NCI-H524 treated with DMSO at 0.1 percent for 48 hours (cell line): Measurements from ENCODE around the gene CAMKMT.
"Not testable (repeated sequence)": the region's sequence is repeated elsewhere in the genome, so short reads cannot be mapped to it uniquely, and the experiment has no call there.

Experiments used
- DNase-seq: peaks from one replicate; lab custom pipeline; 2025; lab: John Stamatoyannopoulos, UW

Gene CAMKMT

DNA sequence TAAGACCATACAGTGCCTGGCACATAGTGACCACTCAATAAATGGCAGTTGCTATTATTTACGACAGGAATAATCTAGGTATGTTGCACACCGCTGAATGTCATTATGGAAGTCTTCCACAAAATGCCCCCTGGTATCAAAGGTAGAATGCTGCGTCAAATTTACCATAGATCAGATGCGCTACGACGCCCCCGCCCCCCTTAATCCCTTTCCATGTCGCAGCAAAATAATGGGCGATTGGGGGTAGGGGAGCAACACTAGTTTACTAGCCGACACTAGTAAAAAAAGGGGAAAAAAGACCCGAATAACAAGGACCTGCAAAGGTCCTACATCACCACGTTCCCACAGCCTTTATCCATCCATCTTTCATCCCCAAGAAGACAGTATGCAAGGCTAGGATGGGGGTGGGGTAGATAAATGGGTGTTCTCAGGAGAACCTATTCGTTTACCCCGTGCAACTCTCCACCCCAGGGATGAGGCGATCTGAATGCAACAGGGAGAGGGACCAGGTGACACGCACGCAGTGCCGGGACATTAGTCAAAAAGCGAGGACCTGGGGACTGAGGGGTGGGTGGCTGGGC, 908 bp upstream of the CAMKMT start:
- DNase-seq = no peak

DNA sequence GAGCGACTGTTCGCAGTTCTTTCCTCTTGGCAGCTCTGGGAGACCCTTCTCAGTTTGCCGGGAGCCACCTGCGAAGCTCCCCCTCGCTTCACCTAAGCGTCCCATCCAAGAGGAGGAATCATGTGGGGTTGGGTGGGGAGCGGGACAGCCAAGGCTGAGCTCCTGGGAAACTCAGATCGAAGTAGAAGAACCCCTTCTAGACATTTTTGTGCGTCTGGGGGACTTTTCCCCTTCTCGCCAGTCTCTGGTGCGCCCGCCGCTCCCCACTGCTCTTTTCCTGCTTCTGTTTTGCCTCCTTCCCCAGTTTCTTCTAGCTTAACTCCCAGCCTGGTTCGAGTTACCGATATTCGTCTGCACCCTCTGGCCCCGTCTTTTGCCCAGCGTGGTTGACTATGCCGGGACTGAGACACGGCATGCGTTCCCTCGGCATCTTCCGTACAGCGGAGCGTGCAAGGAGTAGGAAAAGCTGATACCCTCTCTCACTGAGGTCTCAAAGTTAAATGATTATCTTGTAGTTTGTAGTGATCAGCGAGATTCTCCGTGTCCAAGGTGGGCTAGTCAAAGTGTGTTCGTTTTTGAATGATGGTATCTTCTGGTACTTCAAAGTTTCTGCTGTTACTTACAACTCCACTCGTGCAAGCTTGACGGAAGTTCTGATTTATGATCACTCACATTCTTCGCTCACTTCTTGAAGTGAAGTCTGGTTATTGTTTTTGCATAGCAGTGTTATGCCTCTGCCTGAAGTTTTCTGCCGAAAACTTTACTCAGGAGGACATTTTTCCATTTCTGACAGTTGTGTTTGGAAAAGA, 664 bp downstream of the CAMKMT start:
- no peak for DNase-seq

DNA sequence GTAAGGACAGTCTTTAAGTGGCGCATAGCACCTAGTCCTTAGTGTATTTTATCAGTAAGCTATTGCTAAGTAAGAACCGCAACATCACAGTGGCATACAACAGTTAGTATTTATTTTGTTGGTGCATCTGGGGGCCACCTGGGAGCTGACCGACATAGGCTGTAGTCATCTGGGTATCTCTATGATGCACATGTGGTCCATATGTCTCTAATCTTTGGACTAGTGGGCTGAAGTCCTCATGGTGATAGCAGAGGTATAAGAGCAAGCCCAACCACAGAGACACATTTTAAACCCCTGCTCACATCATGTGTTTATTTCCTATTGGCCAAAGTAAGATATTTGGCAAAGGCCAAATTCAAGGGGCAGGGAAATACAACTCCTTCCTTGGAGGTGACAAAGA, 2.9 kb downstream of the CAMKMT start:
- DNase-seq = no peak

DNA sequence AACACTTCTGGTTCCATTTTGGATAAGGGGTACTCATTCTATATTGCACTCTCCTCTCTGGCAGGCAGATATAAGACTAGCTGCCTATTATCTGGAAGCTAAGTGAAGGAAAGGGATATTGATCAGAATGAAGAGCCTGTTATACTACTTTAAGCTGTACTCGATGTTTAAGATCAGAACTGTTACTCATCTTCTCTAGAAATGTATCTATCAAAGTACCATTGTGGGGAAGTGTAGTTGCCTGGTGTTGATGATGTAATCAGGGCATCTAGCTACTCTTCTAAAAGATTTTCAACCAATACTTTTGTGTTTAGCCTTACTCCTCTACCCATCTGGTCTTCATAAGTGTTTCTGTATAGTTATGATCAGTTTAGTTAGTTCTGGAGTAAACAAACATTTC, 5.8 kb downstream of the CAMKMT start:
- no peak for DNase-seq

- DNase-seq = no peak
Measured at GRCh38 chr2:44369392-44369791, 7.6 kb downstream of the CAMKMT start.

GRCh38 chr2:44371445-44371844, 9.7 kb downstream of the CAMKMT start:
- no peak for DNase-seq

GRCh38 chr2:44372246-44372645, 10.5 kb downstream of the CAMKMT start:
- no peak for DNase-seq

GRCh38 chr2:44377486-44377885, 15.7 kb downstream of the CAMKMT start:
- no peak for DNase-seq

DNA sequence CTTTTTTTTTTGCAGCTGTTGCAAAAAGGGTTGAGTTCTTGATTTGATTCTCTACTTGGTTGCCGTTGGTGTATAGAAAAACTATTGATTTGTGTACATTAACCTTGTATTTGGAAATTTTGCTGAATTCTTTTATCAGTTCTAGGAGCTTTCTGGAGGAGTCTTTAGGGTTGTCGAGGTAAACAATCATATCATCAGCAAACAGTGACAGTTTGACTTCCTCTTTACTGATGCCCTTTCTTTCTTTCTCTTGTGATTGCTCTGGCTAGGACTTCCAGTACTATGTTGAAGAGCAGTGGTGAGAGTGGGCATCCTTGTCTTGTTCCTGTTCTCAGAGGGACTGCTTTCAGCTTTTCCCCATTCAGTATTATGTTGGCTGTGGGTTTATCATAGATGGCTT, 23.5 kb downstream of the CAMKMT start:
- DNase-seq = not testable (repeated sequence)

- no peak for DNase-seq
Measured at GRCh38 chr2:44388877-44389276, 27.1 kb downstream of the CAMKMT start.

- no peak for DNase-seq
Measured at GRCh38 chr2:44389895-44390294, 28.1 kb downstream of the CAMKMT start.

DNA sequence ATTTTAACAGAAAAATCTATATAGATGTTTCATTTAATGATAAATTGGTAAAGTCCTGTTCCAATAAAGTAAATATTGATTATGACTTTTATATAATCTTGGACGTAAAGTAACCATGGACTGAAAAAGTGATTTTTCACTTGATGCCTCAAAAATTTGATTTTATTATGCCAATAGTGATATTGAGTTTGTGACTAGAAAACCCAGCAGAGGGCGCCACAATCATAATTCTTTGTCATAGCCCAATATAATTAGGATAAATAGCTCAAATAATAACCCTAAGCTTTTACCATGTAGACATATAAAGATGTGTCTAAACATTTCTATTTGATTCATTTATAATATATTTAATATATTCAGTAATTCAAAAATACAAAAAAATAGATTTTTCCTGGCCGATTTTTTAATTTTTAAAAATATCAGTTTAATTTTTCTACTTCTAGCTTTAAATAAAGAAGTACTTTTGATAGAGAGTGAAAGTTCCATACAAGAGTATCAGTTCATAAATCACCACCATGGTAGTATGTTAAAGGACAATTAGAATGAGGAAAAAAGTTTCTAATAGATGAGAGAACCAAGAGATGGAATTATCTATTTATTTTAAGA, 30.7 kb downstream of the CAMKMT start:
- no peak for DNase-seq

- no peak for DNase-seq
Measured at GRCh38 chr2:44397447-44398175, 35.9 kb downstream of the CAMKMT start.

GRCh38 chr2:44398243-44398897, 36.6 kb downstream of the CAMKMT start:
- DNase-seq = no peak

DNA sequence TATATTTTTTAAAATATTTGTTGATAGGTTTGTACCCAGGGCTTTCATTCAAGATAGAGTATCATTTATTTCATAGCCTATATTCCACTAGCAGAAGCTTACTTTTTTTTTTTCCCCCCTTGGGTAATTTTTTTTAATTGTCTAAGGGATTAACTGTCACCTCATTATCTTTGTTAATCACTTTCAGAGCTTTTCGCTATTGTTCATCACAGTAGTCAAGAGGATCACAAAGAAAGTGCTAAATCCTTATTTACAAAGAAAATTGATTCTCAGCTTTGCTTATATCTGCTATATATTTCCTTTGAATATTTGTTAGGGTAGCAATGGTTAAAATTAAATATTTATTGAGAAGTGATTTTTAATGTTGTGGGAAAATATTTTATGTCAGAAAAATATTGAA, 59.0 kb downstream of the CAMKMT start:
- no peak for DNase-seq

- no peak for DNase-seq
Measured at GRCh38 chr2:44424211-44424610, 62.5 kb downstream of the CAMKMT start.

- no peak for DNase-seq
Measured at GRCh38 chr2:44429034-44429433, 67.3 kb downstream of the CAMKMT start.

GRCh38 chr2:44430342-44430741, 68.6 kb downstream of the CAMKMT start:
- DNase-seq = no peak

- no peak for DNase-seq
Measured at GRCh38 chr2:44433895-44434294, 72.1 kb downstream of the CAMKMT start.

- DNase-seq = no peak
Measured at GRCh38 chr2:44441200-44441599, 79.5 kb downstream of the CAMKMT start.

DNA sequence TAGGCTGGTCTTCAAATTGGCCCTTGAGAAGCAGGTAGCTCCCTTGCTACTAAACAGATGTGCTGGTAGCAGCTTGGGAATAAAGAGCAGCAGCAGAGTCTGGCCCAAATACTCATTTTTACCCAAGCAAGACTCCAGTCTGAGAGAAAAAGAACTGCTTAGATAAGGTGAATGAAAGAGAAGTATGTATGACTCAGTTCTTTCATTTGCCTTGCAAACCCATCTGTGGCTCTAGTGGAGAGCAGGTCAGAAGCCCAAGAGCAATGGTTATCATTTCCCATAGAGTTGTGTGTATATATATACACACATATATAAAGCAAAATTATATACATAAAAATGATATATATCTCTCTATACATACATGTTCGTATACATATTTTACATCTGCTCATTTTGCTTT, 80.3 kb downstream of the CAMKMT start:
- no peak for DNase-seq

DNA sequence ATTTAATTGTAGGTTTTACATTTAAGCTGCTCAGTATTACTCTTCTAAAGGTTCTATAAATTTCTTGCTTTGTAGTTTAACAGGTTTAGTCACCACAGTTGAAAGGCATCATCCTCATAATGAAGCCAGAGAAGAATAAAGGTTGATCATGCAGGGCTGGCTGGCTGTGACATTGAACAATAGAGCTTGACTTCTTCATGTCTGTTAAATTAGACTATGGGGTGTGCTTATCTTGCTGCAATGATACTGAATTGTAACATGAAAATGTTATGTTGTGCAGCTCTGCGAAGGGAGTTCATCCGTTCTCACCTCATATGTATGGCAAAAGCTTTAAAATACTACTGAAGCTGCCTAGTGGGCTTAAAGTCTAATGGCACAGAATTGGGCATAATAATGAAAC, 81.8 kb downstream of the CAMKMT start:
- no peak for DNase-seq
